Hematopoietic multipotent progenitor cell treated with erythropoietin and hydrocortisone succinate and interleukin-3 and kit ligand, for 6 days (in vitro differentiated cells): ENCODE measurements around the gene SLC35D2.
A peak's percentile ranks its signal among the peaks of the same experiment; 100 is the strongest.

ENCODE experiments used
- DNase-seq: peaks from one replicate; pipeline ENCODE4 v3.0.0-alpha.2; 2015

The SLC35D2 gene

DNA sequence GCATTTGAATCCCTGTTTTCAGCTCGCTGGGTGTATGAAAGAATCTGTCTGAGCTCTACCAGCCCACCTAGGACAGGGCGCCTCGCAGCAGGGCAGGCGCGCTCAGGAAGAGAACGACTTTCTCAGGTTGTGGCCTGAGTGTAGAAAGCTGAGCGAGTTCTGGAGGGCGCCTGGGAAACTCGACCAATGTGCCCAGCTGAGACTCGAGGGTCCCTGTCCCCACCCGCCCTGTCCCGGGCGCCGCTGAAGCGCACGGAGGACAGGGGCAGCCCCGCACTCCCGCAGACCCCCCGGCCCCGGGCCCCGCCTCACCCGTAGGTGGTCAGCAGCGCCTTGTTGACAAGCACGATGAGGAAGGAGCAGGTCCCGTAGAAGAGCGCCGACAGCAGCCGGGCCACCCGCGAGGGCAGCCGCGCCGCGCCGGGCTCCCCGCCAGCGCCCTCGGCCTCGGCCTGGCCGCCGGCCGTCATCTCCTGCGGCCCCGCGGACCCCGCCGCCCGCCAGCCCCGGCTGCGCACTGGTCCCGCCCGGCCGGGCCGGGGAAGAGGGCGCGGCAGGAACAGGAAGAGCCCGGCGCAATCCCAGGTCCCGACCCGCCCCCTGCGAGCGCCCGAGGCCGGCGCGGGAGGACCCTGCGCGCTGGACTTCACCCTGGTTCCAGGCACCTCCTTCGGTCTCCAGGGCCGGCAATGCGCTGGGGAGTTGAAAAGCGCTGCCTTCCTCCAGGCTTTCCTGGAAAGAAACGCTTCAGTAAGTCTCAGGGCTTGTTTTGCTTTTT, at the start of gene SLC35D2:
SLC35D2 (minus strand) TSS at position 547 of the 778 bp plus-strand sequence; CDS start at position 470, 77 bp downstream.
- DNase-seq = peak; percentile 55

- peak; percentile 62 for DNase-seq
Observed at GRCh38 chr9:96430377-96430776, 46.9 kb upstream of the SLC35D2 start.

DNA sequence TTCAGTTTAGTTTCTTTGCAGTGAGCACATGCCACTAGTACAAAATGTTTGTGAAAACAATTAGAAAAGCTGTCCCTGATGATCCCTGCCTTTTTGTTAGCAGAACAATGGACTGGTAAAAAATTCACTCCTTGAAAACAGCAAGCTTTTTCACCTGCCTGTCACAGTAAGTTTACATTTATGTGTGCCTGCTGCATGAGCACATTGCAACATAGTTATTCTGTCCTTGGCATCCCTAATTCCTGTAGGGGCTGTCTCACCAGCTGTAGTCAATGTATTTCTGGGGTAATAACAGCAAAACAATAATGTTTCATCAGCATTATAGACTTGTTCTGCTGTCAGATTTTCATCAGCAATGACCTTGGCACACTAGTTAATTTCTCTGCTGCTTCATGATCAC, 46.2 kb upstream of the SLC35D2 start:
- DNase-seq = no peak

DNA sequence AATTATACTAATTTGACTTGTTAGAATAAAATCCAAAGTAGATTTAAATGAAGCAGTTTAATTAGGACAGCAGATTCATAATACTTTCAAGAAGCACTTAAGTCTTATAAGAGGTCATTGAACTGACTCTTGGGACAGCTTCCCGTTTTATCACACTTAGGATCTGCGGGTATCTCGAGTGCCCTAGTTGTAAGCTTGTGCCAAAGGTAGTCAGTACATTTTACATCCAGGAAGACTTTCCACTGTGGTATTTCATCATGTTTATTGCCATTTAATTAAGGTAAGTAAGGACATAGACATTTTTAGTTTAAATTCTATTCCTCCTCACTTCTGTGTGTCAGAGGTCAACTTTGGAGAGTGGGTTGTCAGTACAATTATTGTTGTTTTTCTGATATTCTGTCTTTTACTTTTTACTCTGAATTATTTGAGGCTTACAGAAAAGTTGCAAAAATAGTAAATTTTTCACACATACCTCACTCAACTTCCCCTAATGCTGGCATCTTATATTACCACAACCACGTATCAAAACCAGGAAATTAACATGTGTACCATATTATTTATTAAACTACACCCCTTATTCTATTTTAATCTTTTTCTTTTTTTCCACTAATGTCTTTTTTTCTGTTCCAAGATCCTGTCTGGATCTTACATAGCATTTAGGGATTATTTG, 42.1 kb upstream of the SLC35D2 start:
- no peak for DNase-seq

DNA sequence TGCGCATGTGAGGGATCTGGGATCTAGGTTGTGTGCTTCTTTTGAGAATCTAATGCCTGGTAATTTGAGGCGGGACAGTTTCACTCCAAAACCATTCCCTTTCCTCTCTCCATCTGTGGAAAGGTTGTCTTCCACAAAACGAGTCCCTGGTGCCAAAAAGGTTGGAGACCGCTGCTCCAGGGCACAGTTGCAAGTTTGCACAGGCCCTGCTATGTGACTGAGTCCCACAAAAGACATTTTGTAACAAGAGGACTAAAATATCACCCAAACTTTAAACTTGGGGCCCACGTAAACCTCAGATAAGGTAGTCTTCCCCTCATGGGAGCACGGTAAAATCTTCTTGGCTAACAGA, 40.5 kb upstream of the SLC35D2 start:
- DNase-seq = no peak

GRCh38 chr9:96423322-96423984, 39.9 kb upstream of the SLC35D2 start:
- no peak for DNase-seq

GRCh38 chr9:96420468-96421219, 37.1 kb upstream of the SLC35D2 start:
- DNase-seq = peak; percentile 54

- no peak for DNase-seq
Observed at GRCh38 chr9:96419691-96419969, 36.1 kb upstream of the SLC35D2 start.

DNA sequence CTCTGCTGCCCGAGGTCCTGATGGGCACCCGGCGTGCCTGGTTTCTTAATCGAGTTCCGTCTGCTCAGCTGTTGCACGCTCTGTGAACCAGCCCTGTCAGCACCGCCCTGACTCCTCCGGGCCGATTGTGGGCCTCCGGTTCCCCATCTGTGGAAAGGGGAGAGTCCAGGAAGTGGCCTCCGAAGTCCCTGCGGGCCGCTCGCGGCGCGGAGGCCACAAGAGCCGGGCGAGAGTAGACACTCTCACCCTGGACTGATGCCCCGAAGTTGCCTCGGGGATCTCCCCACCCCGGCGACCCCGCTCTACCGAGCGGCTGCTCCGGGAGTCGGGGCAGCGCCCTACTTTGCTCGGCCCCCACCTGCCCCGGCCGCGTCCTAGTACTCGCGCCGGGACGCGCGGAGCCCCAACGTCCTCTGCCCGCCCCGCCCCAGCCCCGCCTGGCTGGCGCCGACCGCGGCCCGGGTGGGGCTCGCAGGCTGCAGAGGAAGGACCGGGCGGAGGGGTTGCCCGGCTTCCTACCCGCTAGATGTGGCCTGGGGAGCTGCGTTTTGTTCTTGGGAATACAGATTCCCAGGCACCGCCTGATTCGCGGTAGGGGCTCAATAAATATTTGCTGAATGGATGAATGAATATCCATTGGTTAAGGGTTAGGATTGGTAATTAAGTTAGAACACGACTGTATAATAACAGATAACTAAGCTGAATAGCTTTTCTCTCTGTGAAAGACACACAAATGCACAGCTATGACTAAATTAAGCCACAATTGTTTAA, 35.6 kb upstream of the SLC35D2 start:
- DNase-seq = peak; percentile 91

DNA sequence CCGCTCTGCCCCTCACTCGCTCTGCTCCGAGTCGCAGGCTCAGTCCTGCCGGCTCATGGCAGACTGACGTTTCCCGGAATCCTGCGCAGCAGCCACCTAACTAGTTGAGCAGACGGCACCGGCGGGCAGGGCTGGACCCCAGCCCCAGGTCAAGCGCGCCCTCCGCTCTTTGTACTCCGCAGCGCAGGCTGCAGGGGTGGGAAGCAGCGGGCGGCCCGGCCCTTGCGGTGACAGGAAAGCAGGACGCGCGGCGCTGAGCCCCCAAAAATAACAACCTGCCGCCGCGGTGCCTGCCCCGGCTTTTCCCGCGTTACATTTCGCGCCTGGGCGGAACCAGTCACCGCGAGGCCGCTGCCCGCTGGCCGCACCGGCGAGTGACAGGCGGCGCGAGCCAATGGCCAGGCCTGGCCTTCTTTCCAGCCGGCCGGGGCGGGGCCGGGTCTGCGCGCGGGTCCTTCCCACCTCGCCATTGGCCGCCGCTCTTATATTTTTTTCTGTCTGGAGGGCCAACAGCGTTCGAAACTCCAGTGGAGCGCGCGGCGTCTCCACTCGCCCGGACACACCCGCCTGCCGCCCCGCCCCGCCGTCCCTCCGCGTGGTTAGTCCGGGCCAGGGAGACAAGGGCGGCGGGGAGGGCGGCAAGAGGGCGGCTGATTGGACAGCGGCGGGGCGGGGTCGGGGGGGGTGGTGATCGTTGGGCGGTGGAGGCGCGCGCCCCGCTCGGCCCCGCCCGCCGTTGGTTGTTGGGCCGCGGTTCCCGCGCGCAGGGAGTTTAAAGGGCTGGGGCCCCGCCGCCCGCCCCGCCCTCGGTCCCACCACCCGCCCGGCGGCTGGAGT, 34.8 kb upstream of the SLC35D2 start, which contains the start of gene ZNF367:
ZNF367 (minus strand) TSS at position 288 of the 837 bp plus-strand sequence. CDS start 338 bp downstream, outside the sequence.
- peak; percentile 98 for DNase-seq

DNA sequence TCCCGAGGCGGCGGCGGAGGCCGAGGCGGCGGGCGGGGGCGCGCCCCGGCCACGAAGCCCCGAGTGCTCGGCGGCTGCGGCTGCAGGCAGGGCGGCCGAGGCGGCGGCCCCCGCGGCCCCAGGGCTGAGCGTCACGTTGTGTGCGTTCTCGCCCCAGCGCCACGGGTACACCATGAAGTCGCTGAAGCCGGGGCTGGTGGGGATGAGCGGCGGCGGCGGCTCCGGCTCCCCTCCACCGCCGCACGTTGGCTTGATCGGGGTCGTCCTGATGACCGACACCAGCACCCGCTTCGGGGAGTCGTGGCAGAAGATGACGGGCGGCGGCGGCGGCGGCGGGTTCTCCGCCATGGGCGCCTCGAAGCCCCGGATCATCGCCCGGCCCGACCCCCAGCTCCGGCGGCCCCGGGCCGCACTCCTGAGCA, 34.2 kb upstream of the SLC35D2 start:
- no peak for DNase-seq

GRCh38 chr9:96417051-96417586, 33.6 kb upstream of the SLC35D2 start:
- DNase-seq = peak; percentile 90

DNA sequence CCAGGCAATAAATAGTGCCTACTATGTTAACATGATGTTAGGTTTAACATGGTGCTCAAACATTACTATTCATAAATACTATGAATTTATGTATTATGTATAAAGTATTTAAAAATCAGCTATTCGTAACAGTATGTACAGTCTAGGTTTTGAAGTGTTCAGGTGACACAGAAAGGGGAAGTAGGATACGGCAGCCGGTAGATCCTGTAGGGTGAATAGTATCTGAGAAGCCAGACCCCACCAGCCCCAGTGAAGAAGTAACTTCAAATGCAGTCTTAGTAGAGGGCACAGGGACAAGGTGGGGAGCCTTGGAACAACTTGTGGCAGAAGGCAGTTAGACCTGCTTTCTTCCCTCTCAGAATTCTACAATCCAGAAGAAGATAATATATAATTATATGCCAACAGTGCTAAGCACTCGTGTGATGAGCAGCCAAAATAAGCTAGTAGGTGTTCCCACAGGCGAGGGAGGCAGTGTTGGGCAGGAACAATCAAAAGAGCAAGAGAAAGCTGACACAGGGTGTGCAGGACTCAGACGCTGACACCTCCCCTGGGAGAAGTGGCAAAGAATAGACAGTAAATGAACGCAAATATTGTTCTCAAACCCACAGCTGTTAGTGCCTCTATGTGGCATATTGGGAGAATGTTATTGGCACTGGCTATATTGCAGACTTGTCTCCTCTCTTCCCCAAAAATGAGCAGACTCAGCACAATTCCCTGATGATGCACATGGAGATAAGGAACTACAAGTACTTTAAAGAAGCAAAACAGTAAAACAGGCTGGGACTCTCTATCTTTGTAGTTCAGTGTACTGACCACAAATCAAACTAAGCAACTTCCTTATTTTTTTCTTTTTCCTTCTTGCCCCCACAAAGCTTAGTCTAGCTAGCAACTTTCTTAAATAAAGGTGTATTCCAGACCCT, 30.1 kb upstream of the SLC35D2 start:
- peak; percentile 72 for DNase-seq

- no peak for DNase-seq
Observed at GRCh38 chr9:96412174-96412913, 28.8 kb upstream of the SLC35D2 start.

- no peak for DNase-seq
Observed at GRCh38 chr9:96411129-96411838, 27.8 kb upstream of the SLC35D2 start.

DNA sequence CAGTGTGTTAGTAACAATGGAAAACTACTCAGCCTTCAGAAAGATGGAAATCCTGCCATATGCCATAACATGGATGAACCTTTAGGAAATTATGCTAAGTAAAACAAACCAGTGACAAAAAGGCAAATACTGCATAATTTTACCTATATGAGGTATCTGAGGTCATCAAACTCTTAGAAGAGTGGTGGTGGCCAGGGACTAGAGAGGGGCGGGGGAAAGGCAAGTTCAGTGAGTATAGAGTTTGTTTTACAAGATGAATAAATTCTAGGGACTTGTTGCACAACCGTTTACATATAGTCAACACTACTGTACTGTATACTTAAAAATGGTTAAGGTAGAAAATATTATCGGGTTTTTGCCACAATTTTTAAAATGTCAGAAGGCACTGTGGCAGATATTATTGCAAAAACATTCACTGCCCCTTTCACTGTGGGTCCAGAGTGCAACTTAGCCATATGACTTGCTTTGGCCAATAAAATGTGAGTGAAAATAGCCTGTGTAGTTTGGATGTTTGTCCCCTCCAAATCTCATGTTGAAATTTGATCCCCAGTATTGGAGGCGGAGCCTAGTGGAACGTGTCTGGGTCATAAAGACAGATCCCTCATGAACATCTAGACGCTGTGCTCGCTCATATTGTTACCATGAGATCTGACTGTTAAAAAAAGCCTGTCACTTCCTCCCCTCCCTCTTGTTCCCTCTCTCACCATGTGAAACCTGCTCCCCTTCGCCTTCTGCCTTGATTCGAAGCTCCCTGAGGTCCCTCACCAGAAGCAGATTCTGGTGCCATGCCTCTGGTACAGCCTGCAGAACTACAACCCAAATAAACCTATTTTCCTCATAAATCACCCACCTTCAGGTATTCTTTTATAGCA, 25.1 kb upstream of the SLC35D2 start:
- no peak for DNase-seq

- DNase-seq = no peak
Observed at GRCh38 chr9:96400132-96400910, 16.8 kb upstream of the SLC35D2 start.
